Left lobe of liver (tissue), 2 donors: ENCODE data around the gene LSM3. TPM values are rescaled to one million over a fixed set of nuclear protein-coding genes. Genes with fewer than 3 reads are reported as not detected.
"Not testable (repeated sequence)": the region's sequence is repeated elsewhere in the genome, so short reads cannot be mapped to it uniquely, and the experiment has no call there.

Source experiments
- ATAC-seq: fragments of 200-7000 bp; cut with Tn5 transposase; one replicate; pipeline ENCODE4 v1.9.1; 2020; ENCODE audit warnings: mild to moderate bottlenecking, moderate library complexity
- DNase-seq: peaks from one replicate; pipeline ENCODE4 v3.0.0-alpha.2; 2020; ENCODE audit warnings: low spot score
- total RNA-seq: library from RNA; stranded (reverse); gene quantifications from one replicate; pipeline ENCODE4 v1.2.1, GENCODE V29; 2021
- donor health status: DM: no; HTN: no; CAD: no; lungs with moderate emphysema.
- donor health status: DM: no; HTN: yes; CAD: no.

The LSM3 gene
- total RNA-seq, 1 donor from 2014 or later, result 5.0 TPM

DNA sequence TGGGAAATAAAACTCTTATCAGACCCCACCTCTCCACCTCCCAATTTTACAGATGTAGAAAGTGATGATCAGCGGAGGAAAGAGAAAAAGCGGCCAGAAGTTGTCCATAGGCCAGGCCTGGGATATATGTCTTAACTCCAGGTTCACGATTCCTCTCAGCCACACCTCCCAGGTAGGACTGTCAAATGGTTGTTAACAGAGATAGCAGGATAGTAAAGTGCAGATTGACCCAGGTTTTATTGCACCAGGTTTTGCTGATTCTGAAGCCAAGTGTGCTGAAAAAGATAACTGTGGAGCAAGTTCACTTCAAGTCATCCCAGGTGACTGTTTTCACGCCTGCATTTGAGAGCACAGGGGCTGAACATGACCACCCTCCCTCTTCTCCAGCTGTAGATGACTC, 36.1 kb downstream of the LSM3 start:
- DNase-seq (no peak), ATAC-seq (no peak)

DNA sequence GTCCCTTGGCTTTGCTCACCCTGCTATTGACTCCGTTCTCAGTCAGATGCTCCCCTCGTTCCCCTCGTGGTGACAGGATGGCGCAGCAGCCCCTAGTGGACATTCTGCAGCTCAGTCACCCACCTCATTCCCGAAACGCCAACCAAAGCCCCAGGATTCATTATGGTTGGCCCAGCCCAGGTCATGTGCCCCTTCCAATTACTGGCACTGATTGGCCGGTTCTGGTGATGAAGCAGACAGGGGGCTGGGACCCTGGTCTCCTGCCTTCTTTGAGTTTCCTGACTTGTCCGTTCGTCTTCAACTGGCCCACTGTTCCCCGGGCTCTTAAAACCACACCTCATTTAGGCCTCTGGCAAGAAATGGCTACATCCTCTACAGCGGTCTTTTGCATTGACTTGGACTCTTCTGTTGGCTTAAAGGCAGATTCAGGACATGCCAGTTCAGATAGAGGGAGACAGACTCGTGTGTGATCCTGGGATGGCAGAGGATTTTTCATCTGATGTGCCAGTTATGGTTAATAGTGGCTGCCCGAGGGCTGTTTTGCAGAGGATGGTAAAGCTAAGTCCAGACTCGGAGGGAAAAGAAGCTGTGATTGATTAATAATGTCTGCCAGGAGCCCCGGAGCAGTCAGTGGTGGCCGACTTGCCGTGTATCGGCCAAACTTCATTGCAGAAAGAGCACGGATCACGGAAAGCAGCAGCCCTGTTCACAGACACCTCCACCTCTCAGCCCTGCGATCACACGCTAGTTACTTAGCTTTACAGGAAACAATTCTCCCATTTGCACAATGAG, 37.8 kb downstream of the LSM3 start:
- DNase-seq (no peak), ATAC-seq (peak; percentile 54)

DNA sequence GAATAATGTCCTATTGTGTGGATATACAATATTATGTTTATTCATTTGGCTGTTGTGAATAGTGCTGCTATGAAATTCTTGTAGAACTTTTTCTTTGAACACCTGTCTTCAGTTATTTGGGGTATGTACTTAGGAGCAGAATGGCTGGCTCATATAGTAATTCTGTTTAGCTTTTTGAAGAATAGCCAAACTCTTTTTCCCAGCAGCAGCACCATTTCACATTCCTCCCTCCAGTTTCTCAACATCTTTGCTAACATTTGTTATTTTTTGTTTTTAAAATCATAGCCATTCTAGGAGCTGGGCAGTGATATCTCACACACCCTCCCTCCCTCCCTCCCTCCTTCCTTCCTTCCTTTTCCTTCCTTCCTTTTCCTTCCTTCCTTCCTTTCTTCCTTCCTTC, 39.7 kb downstream of the LSM3 start:
- DNase-seq (no peak), ATAC-seq (no peak)

DNA sequence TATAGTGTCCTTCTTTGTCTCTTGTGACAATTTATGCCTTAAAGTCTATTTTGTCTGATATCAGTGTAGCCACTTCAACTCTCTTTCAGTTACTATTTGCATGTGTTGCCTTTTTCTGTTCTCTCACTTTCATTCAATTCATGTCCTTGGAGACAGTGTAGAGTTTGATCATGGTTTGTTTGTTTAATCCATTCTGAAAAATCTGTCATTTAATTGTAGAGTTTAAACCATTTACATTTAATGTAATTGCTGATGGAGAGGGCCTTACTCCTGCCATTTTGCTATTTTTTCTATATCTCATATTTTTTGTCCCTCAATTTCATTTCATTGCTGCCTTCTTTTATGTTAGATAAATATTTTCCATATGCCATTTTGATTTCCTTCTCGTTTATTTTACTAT, 42.3 kb downstream of the LSM3 start:
- no peak for DNase-seq
- ATAC-seq, result no peak

DNA sequence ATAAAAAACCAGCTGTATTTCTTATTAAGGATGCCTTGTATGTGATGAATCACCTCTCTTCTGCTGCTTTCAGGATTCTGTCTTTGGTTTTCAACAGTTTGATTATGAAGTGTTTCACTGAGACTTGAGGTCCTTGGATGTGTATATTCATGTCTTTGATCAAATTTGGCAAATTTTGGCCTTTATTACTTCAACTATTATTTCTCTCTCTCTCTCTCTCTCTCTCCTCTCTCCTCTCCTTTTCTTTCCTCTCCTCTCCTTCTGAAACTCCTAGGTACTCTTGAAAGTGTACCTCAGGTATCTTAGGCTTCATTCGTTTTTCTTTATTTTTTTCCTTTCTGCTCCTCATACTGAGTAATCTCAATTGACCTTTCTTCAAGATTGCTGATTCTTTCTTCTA, 43.3 kb downstream of the LSM3 start:
- no peak for ATAC-seq
- DNase-seq, result no peak

DNA sequence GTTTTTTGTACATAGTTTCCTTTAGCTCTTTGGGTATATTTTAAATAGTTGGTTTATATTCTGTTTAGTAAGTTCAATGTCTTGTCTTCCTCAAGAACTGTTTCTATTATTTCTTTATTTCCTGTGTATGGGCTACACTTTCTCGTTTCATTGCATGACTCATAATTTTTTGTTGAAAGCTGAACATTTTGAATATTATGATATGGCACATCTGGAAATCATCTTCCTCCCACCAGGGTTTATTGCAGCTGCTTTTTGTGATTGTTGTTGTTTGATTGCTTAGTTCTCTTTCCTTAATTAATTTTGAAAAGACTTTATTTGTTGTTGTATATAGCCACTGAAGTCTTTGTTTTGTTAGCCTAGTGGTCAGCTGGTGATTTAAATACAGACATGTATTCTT, 43.8 kb downstream of the LSM3 start:
- ATAC-seq, result no peak
- DNase-seq, result no peak

DNA sequence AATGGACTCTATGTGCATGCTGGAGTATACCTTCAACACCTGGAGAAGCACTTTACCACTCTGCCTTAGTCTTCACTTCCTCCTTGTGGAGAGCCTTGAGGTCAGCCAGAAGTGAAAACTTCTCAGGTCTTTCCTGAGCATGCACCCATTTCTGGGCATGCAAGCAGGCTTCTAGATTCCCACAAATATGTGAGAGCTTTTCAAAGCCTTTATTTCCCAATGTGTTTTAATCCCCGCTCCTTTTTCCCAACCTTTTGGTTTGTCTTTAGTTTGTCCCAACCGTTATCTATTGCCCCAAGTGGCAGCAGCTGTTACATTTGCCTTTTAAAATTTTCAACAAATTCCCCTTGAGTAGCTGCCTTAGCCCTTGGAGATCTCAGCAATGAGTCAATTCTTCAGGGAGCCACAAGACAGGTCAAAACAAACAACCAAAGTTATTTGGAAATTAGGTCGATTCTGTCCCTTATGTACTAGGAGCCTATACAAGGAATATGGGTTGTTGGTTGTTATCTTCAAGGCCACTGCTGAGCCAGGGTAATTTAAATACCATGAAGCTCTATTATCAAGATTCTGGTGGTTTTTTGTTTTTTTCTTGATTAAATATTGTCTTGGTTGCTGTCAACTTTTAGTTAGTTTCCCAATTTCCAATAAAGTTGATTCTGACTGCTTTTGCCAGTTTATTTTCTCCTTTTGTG, 44.4 kb downstream of the LSM3 start:
- no peak for ATAC-seq
- DNase-seq, result no peak

DNA sequence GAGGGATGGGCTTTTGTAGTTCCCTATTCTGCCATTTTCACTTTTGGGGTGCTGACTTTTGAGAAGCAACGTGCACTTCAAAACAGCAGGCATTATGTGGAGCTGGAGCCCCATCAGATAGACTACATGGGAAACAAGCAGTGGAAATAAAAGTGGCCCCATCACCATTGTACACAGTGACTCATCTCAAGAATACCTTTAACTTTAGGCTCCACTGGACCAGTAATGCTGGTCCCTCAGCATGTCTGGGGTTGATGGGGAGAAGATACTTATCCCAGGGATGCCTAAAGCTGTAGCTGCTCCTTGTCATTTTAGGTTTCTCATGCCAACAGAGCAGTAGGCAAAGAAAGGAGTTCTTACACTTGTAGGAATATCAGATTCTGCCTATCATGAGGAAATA, 45.0 kb downstream of the LSM3 start:
- ATAC-seq, result no peak
- DNase-seq, result no peak

DNA sequence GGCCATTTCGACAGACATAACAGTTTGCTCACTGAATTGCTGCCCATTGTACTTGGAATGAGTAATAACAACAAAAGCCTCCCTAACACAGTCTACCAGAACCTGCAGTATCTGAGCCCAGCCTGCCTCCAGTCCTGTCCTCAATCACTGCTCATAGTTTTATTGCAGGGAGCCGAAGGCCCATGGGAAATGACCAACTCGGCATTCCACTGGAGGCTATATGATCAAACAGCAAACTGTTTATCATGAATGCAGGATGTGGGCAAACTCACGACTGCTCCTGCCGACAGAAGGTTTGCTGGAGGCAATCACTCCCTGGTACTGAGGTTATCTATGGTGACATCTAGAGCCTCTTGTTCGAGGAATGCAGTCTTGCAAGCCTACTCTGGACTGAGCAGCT, 46.3 kb downstream of the LSM3 start:
- ATAC-seq (no peak), DNase-seq (no peak)

DNA sequence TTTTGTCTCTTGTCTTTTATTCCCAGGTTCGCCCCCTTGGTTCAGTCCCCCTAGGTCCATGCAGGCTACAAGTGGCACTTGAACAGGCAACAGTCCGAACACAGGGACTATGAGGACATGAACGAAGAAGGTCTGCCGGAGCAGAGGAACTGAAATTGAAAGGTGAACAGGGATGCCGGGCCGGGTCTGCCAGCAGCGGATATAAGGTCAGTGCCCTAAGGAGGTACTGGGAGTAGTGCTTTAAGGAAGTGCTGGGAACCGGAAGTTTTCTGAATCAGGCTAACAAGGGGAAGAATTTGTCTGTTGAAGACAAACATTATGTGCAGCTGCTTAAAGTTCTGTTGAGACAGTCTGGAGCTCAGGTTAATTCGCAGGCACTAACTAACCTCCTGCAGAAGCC, 46.8 kb downstream of the LSM3 start:
- ATAC-seq (peak; percentile 55), DNase-seq (no peak)

DNA sequence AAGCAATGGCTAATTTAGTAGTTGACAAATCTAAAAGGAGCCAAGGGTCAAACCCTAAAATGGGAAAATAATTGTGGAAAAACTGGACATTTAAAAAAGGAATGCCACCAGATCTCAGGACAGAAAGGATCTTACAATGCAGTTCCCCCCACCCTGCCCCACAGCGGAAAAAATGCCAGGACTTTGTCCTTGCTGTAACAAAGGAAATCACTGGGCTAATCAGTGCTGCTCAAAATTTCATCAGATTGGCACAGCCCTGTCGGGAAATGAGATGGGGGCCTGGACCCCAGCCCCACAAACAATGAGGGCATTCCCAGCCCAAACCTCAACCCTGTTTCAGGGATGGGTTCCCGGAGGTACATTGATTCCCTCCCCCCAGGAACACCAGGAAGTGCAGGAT, 47.7 kb downstream of the LSM3 start:
- not testable (repeated sequence) for DNase-seq, ATAC-seq

DNA sequence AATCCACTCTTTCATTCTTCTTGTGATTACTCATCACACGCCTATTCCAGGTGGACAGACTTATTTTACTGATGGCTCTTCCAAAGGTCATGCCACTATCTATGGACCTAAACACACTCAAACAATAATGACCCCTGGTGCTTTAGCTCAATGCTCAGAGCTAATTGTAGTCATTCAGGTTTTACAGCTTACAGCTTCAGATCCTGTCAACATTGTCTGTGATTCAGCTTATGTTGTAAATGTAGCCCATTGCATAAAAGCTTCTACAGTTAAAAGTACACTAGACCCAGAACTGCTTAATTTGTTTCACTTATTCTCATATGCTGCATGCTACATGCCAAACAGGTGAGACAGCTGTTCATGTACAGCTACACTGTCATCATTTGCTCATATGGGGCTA, 49.2 kb downstream of the LSM3 start:
- no peak for ATAC-seq
- no peak for DNase-seq

DNA sequence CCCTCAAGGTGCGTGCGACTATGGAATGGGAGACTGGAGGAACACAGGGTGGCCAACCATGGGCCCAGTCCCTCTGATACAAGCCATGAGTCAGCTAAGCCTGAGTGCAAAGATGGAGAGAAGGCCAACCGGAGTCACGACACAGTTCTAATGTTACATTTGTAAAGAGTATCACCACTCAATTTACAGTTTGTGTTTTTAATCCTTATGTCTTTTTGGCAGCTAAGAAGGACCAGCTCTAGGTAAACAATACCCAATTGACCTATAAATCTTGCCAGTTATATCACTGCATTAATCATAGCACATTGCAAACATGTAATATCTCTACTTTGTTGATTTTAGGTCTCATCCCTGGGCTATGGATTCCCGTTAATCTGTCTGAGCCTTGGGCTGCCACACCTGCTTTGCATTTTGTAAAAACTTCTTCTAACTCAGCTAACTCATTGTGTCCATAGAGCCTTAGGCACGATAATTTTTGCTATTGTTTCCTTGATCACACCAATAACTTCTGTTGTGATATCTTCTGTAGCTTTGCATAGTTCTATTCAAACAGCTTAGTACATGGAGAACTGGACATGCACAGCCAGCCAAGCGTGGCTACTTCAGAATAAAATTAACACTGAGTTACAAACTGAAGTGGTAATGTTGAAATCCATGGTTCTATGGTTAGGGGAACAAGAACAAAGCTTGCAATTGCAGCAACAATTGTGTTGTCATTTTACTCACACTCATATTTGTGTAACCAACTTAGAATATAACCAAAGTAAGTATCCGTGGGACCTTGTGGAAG, 50.3 kb downstream of the LSM3 start:
- DNase-seq, result no peak
- no peak for ATAC-seq

DNA sequence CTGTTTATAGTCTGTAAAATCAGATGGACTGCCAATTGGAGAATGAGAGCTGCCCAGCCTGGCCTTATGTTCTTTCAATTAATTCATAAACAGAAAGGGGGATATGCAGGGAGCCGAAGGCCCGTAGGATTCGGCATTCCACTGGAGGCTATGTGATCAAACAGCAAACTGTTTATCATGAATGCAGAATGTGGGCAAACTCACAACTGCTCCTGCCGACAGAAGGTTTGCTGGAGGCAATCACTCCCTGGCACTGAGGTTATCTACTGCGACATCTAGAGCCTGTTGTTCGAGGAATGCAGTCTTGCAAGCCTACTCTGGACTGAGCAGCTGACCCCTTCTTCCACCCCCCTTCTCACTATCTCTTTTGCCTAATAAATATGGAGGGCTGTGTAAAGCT, 51.1 kb downstream of the LSM3 start:
- not testable (repeated sequence) for DNase-seq, ATAC-seq

DNA sequence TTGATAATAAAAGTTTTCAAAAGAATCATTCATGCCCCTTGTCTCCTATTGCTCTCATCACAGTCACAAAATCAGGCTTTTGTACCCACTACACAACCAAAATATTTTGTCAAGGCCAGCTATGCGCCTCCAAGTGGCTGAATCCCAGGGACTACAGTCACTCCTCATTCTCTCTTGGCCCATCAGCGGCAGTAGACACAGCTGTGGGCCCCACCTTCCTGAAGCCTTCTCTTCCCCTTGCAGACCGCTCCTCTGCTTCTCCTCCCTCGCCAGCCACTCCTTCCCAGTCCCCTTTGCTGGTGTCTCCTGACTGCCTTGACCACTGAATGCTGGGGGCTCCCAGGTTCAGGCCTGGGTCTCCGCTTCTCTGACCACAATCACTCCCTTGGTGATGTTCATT, 52.1 kb downstream of the LSM3 start:
- ATAC-seq (no peak), DNase-seq (no peak)

DNA sequence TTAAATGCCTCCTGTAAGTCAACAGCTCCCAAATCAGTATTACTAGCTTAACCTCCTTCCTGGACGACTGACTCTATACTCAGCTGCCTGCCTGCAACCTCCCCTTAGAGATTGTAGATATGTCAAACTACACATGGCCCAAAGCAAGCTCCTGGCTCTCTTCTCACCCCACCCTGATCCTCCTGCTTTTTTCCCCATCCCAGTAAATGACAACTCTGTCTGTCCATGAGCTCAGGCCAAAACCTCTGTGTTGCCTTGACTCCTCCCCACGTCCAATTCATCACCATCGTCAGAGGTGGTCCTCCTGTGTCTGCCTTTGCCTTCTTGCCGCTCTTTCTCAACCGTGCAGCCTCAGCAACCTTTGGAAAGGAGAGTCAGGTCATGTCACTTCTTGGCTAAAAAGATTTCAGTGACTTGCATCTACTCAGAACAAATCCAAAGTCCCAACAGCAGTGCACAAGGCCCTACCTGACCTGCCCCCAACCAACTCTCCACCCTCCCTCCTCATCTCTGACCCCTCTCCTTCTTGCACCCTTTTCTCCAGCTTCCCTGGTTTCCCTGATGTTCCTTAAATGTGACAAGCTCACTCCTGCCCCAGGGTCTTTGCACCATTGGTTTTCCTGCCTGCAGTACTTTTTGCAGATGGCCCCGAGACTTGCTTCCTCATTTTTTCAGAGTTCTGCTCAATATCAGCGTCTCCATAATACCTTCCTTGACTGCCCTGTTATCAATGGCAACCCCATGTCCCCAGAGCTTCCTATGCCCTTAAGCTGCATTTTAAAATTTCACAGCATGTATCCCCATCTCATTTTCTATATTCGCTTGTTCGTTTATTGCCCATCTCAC, 52.8 kb downstream of the LSM3 start:
- no peak for ATAC-seq
- no peak for DNase-seq

DNA sequence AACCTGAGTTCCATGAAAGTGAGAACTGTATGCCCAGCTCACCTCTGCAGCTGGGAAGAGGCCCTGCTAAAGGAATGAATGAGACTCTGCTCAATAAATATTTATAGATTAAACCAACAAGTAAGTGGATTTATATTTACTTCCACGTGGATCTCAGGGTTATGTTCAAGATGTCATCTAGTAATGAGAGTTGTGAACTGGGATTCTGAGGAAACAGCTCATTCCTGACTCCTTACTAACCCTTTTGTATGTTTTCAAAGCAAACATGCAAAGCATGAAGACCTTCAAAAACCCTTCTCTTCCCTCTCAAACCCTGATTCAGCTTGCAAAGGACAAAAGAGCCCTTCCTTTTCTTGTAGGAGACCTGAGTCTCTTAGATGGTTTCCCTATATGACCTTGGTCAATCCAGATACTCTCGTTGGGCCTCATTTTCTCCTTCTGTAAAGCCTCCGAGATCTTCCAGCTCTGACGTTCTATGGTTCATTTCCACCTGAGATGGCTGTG, 53.4 kb downstream of the LSM3 start:
- DNase-seq, result no peak
- ATAC-seq, result no peak

DNA sequence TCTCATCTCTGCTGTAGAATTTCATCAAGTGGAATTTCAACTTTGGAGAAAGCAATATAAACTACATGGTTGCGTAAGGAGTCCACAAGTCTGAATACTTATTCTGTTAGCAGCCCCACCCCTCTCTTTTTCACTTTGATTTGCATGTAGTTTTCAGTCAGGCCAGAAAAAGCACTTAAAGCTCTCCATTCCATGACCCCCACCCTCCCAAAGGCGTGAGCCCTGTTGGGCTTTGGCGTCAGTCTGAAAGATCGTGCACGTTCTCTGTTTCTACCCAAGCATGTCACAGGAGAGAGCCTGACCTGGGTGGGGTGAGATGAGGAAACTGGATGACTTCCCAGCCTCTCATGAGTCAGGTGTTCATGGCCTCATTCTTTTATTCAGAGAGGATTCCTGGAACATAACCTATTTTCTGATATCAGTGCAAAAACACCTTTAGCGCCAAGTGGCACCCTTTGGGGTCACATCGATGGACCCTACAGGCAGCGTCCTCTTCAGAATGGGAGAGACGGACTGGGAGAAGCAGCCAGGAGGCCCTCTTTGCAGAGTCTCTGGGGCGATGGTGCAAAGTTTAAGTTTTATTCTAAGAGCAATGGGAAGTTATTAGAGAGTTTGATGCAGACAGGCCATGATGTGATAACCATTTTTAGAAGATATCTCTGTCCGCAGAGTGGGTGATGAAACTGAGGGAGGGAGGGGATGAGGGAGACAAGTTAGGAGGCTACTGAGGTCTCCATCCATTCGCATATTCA, 55.8 kb downstream of the LSM3 start:
- DNase-seq (no peak), ATAC-seq (no peak)

DNA sequence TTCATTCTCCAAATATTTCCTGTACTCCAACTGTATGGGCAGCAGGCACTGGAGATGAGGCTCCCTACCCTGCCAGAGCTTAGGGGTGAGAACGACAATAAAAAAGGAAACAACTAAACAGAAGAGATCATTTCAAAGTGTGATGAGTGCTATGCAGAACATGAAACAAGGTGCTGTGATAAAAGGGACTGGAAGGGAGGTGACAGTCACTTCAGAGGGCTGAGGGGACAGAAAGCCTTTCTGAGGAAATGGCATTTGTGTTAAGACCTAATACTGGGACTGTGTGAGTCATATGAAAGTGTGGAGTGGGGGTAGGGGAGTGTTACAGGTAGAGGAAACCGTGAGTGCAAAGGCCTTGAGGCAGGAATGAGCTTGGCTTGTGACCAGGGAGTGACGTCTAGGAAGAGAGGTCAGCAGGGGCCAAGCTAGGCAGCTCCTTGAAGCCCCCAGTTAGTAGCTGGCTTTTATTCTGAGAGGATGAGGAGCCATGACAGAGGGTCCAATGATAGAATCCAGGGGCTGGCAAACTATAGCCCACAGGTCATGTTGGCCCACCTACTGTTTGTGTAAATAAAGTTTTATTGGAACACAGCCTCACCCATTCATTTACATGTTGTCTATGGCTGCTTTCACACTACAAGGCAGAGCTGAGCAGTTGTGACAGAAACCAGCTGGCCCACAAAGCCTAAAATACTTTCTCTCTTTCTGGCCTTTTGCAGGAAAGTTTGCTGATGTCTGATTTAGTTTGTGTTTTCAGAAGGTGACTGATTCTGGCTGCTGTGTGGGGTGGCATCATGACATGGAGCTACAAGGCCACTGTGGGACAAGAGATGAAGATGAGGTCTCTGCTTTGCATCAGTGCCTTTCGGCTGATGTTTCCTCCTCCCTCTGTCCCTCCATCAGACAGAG, 56.6 kb downstream of the LSM3 start:
- ATAC-seq, result no peak
- no peak for DNase-seq
